ENCODE results near the gene ERICH4.

Gene ERICH4

GRCh38 chr19:41437944-41438574 is 4.9 kb upstream of the ERICH4 start:
- TF ChIP-seq ZFX (IDR thresholded peaks at IDR 0.05), result no peak
- TF ChIP-seq, protein P1, sequence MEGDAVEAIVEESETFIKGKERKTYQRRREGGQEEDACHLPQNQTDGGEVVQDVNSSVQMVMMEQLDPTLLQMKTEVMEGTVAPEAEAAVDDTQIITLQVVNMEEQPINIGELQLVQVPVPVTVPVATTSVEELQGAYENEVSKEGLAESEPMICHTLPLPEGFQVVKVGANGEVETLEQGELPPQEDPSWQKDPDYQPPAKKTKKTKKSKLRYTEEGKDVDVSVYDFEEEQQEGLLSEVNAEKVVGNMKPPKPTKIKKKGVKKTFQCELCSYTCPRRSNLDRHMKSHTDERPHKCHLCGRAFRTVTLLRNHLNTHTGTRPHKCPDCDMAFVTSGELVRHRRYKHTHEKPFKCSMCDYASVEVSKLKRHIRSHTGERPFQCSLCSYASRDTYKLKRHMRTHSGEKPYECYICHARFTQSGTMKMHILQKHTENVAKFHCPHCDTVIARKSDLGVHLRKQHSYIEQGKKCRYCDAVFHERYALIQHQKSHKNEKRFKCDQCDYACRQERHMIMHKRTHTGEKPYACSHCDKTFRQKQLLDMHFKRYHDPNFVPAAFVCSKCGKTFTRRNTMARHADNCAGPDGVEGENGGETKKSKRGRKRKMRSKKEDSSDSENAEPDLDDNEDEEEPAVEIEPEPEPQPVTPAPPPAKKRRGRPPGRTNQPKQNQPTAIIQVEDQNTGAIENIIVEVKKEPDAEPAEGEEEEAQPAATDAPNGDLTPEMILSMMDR (conservative IDR thresholded peaks at IDR 0.05), result no peak
- no peak overlapping the region for H3K27ac ChIP-seq

GRCh38 chr19:41439441-41440222 is 3.3 kb upstream of the ERICH4 start, which contains the start of gene DMAC2:
Gene DMAC2 (minus strand): TSS chr19:41439912. CDS start chr19:41439899, 13 bp downstream.
- TF ChIP-seq, protein P1 (conservative IDR thresholded peaks at IDR 0.05), result peak; percentile 62
- no peak for TF ChIP-seq ZFX (IDR thresholded peaks at IDR 0.05)
- peak within 1 kb of the TSS; percentile 82 for H3K27ac ChIP-seq

DNA sequence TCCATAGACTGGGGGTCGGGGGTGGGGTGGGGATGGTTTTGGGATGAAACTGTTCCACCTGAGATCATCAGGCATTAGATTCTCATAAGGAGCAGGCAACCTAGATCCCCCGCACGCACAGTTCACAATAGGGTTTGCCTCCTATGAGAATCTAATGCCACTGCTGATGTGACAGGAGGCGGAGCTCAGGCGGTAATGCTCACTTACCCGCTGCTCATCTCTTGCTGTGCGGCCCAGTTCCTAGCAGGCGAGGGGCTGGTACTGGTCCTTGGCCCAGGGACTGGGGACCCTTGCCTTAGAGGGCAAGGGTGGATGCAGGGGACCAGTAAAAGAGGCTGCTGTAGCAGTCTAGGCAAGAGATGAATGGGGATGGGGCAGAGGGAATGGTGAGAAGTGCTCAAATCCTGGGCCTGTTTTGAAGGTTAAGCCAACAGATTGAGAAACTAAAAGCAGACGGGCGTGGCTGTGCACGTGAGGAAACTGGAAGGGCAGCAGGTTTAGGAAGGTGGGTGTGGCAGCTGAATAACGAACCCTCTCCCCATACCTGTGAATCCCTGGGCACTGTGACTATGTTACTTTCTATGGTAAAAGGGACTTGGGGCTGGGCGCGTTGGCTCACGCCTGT is 1.5 kb upstream of the ERICH4 start:
- TF ChIP-seq ZFX (IDR thresholded peaks at IDR 0.05), result no peak
- TF ChIP-seq, protein P1 (conservative IDR thresholded peaks at IDR 0.05), result no peak

DNA sequence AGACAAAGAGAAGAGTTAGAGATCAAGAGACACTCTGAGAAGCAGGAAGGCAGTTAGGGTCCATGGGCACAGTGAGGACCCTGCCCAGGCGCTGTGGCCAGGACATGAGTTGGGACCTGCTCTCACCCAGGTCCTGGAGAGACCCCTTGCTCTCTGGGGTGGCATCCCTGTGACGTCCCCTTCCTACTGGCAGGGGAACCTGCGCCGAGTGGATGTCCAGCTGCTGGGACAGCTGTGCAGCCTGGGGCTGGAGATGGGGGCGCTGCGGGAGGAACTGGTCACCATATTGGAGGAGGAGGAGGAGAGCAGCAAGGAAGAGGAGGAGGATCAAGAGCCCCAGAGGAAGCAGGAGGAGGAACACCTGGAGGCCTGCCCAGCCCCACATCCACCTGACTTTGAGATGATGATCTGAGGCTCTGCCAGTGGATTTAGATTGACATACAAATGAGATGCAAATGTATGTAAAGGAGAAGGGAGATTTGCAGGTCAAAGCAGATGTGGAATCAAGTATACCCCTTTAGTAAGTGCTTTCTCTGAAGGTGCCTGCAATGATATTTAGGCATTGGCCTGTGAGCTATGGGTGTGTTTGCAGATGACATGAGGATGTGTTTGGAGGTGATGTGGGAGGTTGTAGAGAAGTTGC is 978 bp downstream of the ERICH4 start:
- TF ChIP-seq ZFX (IDR thresholded peaks at IDR 0.05), result no peak
- TF ChIP-seq, protein P1 (conservative IDR thresholded peaks at IDR 0.05), result no peak
- H3K27ac ChIP-seq, result no peak overlapping the region

More for the DNA sequence above, 1.5 kb upstream of the ERICH4 start:
- H3K27ac ChIP-seq, result no peak overlapping the region

GRCh38 chr19:41445575-41445974 is 2.6 kb downstream of the ERICH4 start:
- TF ChIP-seq, protein P1 (conservative IDR thresholded peaks at IDR 0.05), result no peak
- no peak for TF ChIP-seq ZFX (IDR thresholded peaks at IDR 0.05)
- no peak overlapping the region for H3K27ac ChIP-seq

DNA sequence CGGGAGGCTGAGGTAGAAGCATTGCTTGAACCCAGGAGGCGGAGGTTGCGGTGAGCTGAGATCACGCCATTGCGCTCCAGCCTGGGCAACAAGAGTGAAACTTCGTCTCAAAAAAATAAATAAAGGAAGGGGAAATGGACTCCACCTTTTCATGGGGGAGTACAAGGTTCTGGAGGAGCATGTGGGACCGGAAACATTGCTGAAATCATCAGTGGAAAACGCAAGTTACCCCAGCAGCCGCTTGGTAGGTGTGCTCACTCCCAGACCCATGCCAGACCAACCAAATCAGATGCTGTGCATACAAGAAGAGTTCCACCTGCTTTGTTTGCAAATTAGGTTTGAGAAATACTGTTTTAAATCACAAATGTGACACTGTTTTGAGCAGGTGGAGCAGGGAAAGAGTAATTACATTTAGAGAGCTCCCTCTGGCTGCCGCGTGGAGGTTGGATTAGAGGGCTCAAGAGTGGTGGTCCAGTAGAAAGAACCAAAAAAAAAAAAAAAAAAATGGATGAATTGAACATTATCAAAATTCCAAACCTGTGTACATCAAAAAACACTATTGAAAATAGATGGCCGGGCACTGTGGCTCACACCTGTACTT is 4.9 kb downstream of the ERICH4 start:
- TF ChIP-seq, protein P1 (conservative IDR thresholded peaks at IDR 0.05), result no peak
- no peak for TF ChIP-seq ZFX (IDR thresholded peaks at IDR 0.05)
- no peak overlapping the region for H3K27ac ChIP-seq
